H1 (cell line): ENCODE data around the gene TUG1. TPM values are rescaled to one million over a fixed set of nuclear protein-coding genes. Genes with fewer than 3 reads are reported as not detected.

ENCODE experiments used
- CTCF ChIA-PET: fragments of 300-600 bp; sonication (Branson Sonifier 250); formaldehyde crosslinking; loops from one replicate; lab custom pipeline; 2021; ENCODE audit not compliant: partially characterized antibody; lab: Charles Lee
- POLR2A ChIA-PET: fragments of 300-600 bp; sonication (Branson Sonifier 250); formaldehyde crosslinking; loops from one replicate; lab custom pipeline; 2021; ENCODE audit warnings: inconsistent platforms; ENCODE audit not compliant: partially characterized antibody; lab: Charles Lee
- DNase-seq, 2 experiments: peaks; one replicate each; pipeline versions ENCODE4 v3.0.0 to v3.0.0-alpha.2; 2010 to 2022; ENCODE audit warnings: low spot score in 2 of 2, low read depth in 1 of 2, mixed read lengths in 1 of 2
- FAIRE-seq: peaks from 2 replicates; lab custom pipeline; 2011; peaks lifted over from hg19 to GRCh38; lab: Jason Lieb, UNC
- H2AFZ ChIP-seq: 2 replicates; pipeline ENCODE4 v1.8.1; 2012; ENCODE audit warnings: low read length, inconsistent platforms
- H2AK5ac ChIP-seq: 2 replicates; pipeline ENCODE4 v1.6.1; 2013; ENCODE audit warnings: low read depth, low read length
- H2BK120ac ChIP-seq: replicated peaks from 2 replicates; pipeline ENCODE3; 2013; ENCODE audit warnings: low read depth, low read length, inconsistent platforms
- H2BK12ac ChIP-seq: 2 replicates; pipeline ENCODE4 v1.6.1; 2013; ENCODE audit warnings: low read depth, low read length
- H2BK15ac ChIP-seq: 2 replicates; pipeline ENCODE4 v1.6.1; 2013; ENCODE audit warnings: low read length
- H2BK20ac ChIP-seq: 2 replicates; pipeline ENCODE4 v1.6.1; 2013; ENCODE audit warnings: low read length
- H2BK5ac ChIP-seq: 2 replicates; pipeline ENCODE4 v1.6.1; 2013; ENCODE audit warnings: low read depth, low read length
- H3K14ac ChIP-seq: 2 replicates; pipeline ENCODE4 v1.6.1; 2013; ENCODE audit warnings: inconsistent platforms; ENCODE audit not compliant: insufficient read length
- H3K18ac ChIP-seq: 2 replicates; pipeline ENCODE4 v1.6.1; 2013; ENCODE audit warnings: low read length; ENCODE audit errors: extremely low read depth
- H3K23ac ChIP-seq: 2 replicates; pipeline ENCODE4 v1.6.1; 2013; ENCODE audit warnings: inconsistent platforms; ENCODE audit not compliant: insufficient read length
- H3K23me2 ChIP-seq: 2 replicates; pipeline ENCODE4 v1.6.1; 2013; ENCODE audit warnings: low read depth, low read length
- H3K27ac ChIP-seq: 2 replicates; pipeline ENCODE4 v1.6.1; 2011; ENCODE audit warnings: low read depth, low read length, inconsistent platforms
- H3K27me3 ChIP-seq, 4 experiments: replicated peaks in 1 of 4; 1 replicate in 1 of 4; 2 replicates in 3 of 4; pipeline versions ENCODE4 v1.6.1 to v1.8.1; 2011 to 2013; ENCODE audit warnings: low read length in 3 of 4, mild to moderate bottlenecking in 3 of 4, inconsistent platforms in 2 of 4, mixed read lengths in 2 of 4, moderate library complexity in 1 of 4; ENCODE audit not compliant: control insufficient read depth in 3 of 4, insufficient read depth in 3 of 4; ENCODE audit errors: extremely low read depth in 1 of 4
- H3K36me3 ChIP-seq, 4 experiments: 2 replicates each; pipeline versions ENCODE4 v1.6.1 to v1.8.1; 2011 to 2013; ENCODE audit warnings: mild to moderate bottlenecking in 4 of 4, low read length in 3 of 4, moderate library complexity in 2 of 4, control low read depth in 1 of 4, inconsistent platforms in 1 of 4; ENCODE audit not compliant: insufficient read depth in 4 of 4, control insufficient read depth in 2 of 4
- H3K4ac ChIP-seq: replicated peaks from 2 replicates; pipeline ENCODE3; 2013; ENCODE audit warnings: low read length, low read depth, mixed read lengths, inconsistent platforms; ENCODE audit not compliant: insufficient read length
- H3K4me1 ChIP-seq, 4 experiments: replicated peaks in 1 of 4; 1 replicate in 1 of 4; 2 replicates in 3 of 4; pipeline versions ENCODE4 v1.6.1 to v1.8.1; 2011 to 2013; ENCODE audit warnings: low read length in 3 of 4, inconsistent platforms in 2 of 4, mixed read lengths in 1 of 4; ENCODE audit not compliant: insufficient read depth in 4 of 4, control insufficient read depth in 3 of 4
- H3K4me2 ChIP-seq, 2 experiments: 2 replicates each; pipeline versions ENCODE4 v1.6.1 to v1.8.1; 2011 to 2013; ENCODE audit warnings: low read depth in 2 of 2, low read length in 2 of 2, control low read depth in 1 of 2, inconsistent platforms in 1 of 2, mild to moderate bottlenecking in 1 of 2; ENCODE audit not compliant: insufficient read depth in 1 of 2
- H3K4me3 ChIP-seq, 4 experiments: fragments of 200-600, 300-600 bp in 1 of 4; sonication (generic), shearing (Covaris generic), sonication (Bioruptor Twin) in 1 of 4; 2 replicates each; pipeline versions ENCODE4 v1.5.1 to v1.8.1; 2011 to 2016; ENCODE audit warnings: low read length in 4 of 4, low read depth in 3 of 4, control low read depth in 2 of 4, inconsistent platforms in 2 of 4, mild to moderate bottlenecking in 2 of 4, mixed read lengths in 1 of 4, moderate library complexity in 1 of 4; ENCODE audit not compliant: insufficient read depth in 2 of 4; ENCODE audit errors: extremely low read depth in 1 of 4
- H3K56ac ChIP-seq: replicated peaks from 2 replicates; pipeline ENCODE3; 2013; ENCODE audit warnings: low read depth, mild to moderate bottlenecking, mixed read lengths, low read length, inconsistent platforms; ENCODE audit not compliant: insufficient read length
- H3K79me1 ChIP-seq: 2 replicates; pipeline ENCODE4 v1.6.1; 2013; ENCODE audit warnings: low read depth, low read length, control low read depth
- H3K79me2 ChIP-seq, 2 experiments: 2 replicates each; pipeline versions ENCODE4 v1.6.1 to v1.8.1; 2012 to 2013; ENCODE audit warnings: low read length in 2 of 2, mild to moderate bottlenecking in 2 of 2, inconsistent platforms in 1 of 2; ENCODE audit not compliant: insufficient read depth in 2 of 2, control insufficient read depth in 1 of 2
- H3K9ac ChIP-seq, 4 experiments: replicated peaks in 1 of 4; 1 replicate in 1 of 4; 2 replicates in 3 of 4; pipeline versions ENCODE4 v1.6.1 to v1.8.1; 2011 to 2013; ENCODE audit warnings: low read depth in 3 of 4, low read length in 3 of 4, control low read depth in 2 of 4, mild to moderate bottlenecking in 2 of 4, moderate library complexity in 2 of 4, inconsistent platforms in 1 of 4; ENCODE audit errors: extremely low read depth in 1 of 4
- H3K9me3 ChIP-seq, 2 experiments: 2 replicates each; pipeline versions ENCODE4 v1.6.1 to v1.8.1; 2012 to 2013; ENCODE audit warnings: mild to moderate bottlenecking in 2 of 2, moderate library complexity in 2 of 2, control low read depth in 1 of 2, inconsistent platforms in 1 of 2, low read depth in 1 of 2, low read length in 1 of 2, mixed read lengths in 1 of 2; ENCODE audit not compliant: insufficient read depth in 2 of 2
- H4K20me1 ChIP-seq, 2 experiments: replicated peaks in 1 of 2; 2 replicates each; pipeline versions ENCODE3 to v1.8.1; 2011 to 2013; ENCODE audit warnings: inconsistent platforms in 2 of 2, low read length in 2 of 2, mild to moderate bottlenecking in 1 of 2; ENCODE audit not compliant: insufficient read depth in 2 of 2, control insufficient read depth in 1 of 2
- H4K5ac ChIP-seq: 2 replicates; pipeline ENCODE4 v1.6.1; 2013; ENCODE audit warnings: low read length, low read depth, mixed read lengths, inconsistent platforms; ENCODE audit not compliant: insufficient read length
- H4K8ac ChIP-seq: 2 replicates; pipeline ENCODE4 v1.8.0; 2013; ENCODE audit warnings: mild to moderate bottlenecking, moderate library complexity, low read length, inconsistent platforms; ENCODE audit not compliant: insufficient read depth; ENCODE audit errors: extremely low read depth
- H4K91ac ChIP-seq: replicated peaks from 2 replicates; pipeline ENCODE3; 2013; ENCODE audit warnings: low read length, mixed read lengths, inconsistent platforms; ENCODE audit not compliant: insufficient read length
- CBX5 ChIP-seq: fragments of 300-800, 300-1000 bp; sonication (generic); IDR thresholded peaks from 2 replicates; pipeline ENCODE4 v1.7.1; 2016; ENCODE audit warnings: antibody characterized with exemption, low read length, low read depth
- GABPA ChIP-seq: IDR thresholded peaks from 2 replicates; pipeline ENCODE4 v1.6.1; 2011; ENCODE audit warnings: mild to moderate bottlenecking, low read length, moderate library complexity, borderline replicate concordance; ENCODE audit not compliant: insufficient read depth
- MAX ChIP-seq: IDR thresholded peaks from 2 replicates; pipeline ENCODE4 v1.6.1; 2012; ENCODE audit warnings: inconsistent platforms
- TAF7 ChIP-seq: optimal IDR thresholded peaks from 2 replicates; pipeline ENCODE3; 2011; ENCODE audit warnings: low read depth, mild to moderate bottlenecking, inconsistent platforms, low read length, moderate library complexity, borderline replicate concordance
- WGBS, 2 experiments: shearing (Covaris generic) in 1 of 2; methylation state at CpG; one replicate each; pipeline versions ENCODE4 v1.1.6 to v1.1.7; 2013 to 2015; ENCODE audit warnings: low lambda C conversion rate in 2 of 2, mixed read lengths in 2 of 2, inconsistent platforms in 1 of 2, low coverage in 1 of 2, missing lambda C conversion rate in 1 of 2; ENCODE audit not compliant: insufficient replicate concordance in 2 of 2, insufficient coverage in 1 of 2, insufficient read length in 1 of 2; ENCODE audit errors: extremely low coverage in 1 of 2, missing lambda C conversion rate in 1 of 2; 5-methylcytosine and 5-hydroxymethylcytosine counted together
- polyA plus RNA-seq, 7 experiments: library from polyadenylated mRNA; depleted of rRNA in 3 of 7; stranded (reverse) in 5 of 7; unstranded in 2 of 7; fragments of >200 nt in 5 of 7; fragments of 200-250 nt in 2 of 7; gene quantifications; 1 replicate in 5 of 7; 2 replicates in 1 of 7; 4 replicates in 1 of 7; pipeline versions ENCODE4 v1.2.1 to v1.2.3, GENCODE V29; 2011 to 2013; ENCODE audit warnings: missing spikeins in 2 of 7, mixed read lengths in 2 of 7
- total RNA-seq: library from RNA; stranded (reverse); fragmentation: NEBNext Ultra II Directional; extraction: Animal tissue kit (Norgen Biotek cat#: 25700); gene quantifications from 2 replicates; pipeline ENCODE4 v1.2.1, GENCODE V29; 2021

TUG1 gene
- total and polyA plus RNA-seq, 2 of the 8 experiments (the other 6 are each of a cell fraction or from before 2014, with no cell fraction given) = 119 to 129 TPM

GRCh38 chr22:30943368-30943767 lies 25.7 kb upstream of the TUG1 start:
- Histone ChIP-seq H4K20me1 (peaks cover 8 to 16% of the 10 kb centered on the region in 2 experiments), H3K4ac (no peak overlapping the region), H3K4me1 (no peaks in the 10 kb centered on the region), H3K14ac (no peak overlapping the region), H3K18ac (no peak overlapping the region), H3K79me1 (peaks cover 4% of the 10 kb centered on the region), H3K79me2 (no peaks in the 10 kb centered on the region), H2BK120ac (no peak overlapping the region), H2AFZ (no peak overlapping the region), H3K23ac (no peak overlapping the region), H3K9me3 (no peaks in the 10 kb centered on the region), H2BK15ac (no peak overlapping the region), H4K5ac (no peak overlapping the region), H3K36me3 (peaks cover 62 to 93% (median 87%) of the 10 kb centered on the region in 4 experiments), H2BK12ac (no peak overlapping the region), H2AK5ac (no peak overlapping the region), H3K9ac (no peak overlapping the region), H3K4me2 (no peak overlapping the region), H4K91ac (no peak overlapping the region), H3K4me3 (no peak overlapping the region), H2BK20ac (no peak overlapping the region), H2BK5ac (no peak overlapping the region), H3K27ac (no peak overlapping the region), H4K8ac (no peak overlapping the region), H3K23me2 (no peaks in the 10 kb centered on the region), H3K27me3 (no peaks in the 10 kb centered on the region), H3K56ac (no peak overlapping the region)
- CTCF ChIA-PET = interaction anchor here (0.7 to 0.9 kb wide), 2 partner anchors 9 to 219 kb away, joined by 3 read pairs; no protein-coding TSS in a partner anchor
- POLR2A ChIA-PET = interaction anchor here (1.0 kb wide), 1 partner anchor 10 kb away, joined by 3 read pairs; no protein-coding TSS in a partner anchor
- no peak for FAIRE-seq
- no peak for DNase-seq
- WGBS, 2 experiments = 93% methylated on average over 3 of the region's 3 CpGs; no CpG with 5 or more reads in 1 of the 2 experiments
- TF ChIP-seq CBX5 (no peak), TAF7 (no peak), MAX (no peak), GABPA (no peak)
